HepG2 (cell line): ENCODE data around the gene DDX19B. TPM values are rescaled to one million over a fixed set of nuclear protein-coding genes. Genes with fewer than 3 reads are reported as not detected.

Experiments
- AHR ChIP-seq: IDR thresholded peaks from 2 replicates; pipeline ENCODE4 v1.6.1; 2018; ENCODE audit warnings: missing genetic modification reagents, missing compliant biosample characterization
- AKAP8 ChIP-seq: sonication (generic); formaldehyde crosslinking; IDR thresholded peaks from 2 replicates; pipeline ENCODE4 v1.5.1; 2020; ENCODE audit warnings: mild to moderate bottlenecking, missing genetic modification reagents
- FOXK2 ChIP-seq: fragments of 450-650 bp; IDR thresholded peaks from 2 replicates; pipeline ENCODE4 v1.6.1; 2016
- GTF3A ChIP-seq: sonication (generic); formaldehyde crosslinking; conservative IDR thresholded peaks from 2 replicates; pipeline ENCODE4 v1.4.0; 2020; ENCODE audit warnings: mild to moderate bottlenecking, missing genetic modification reagents
- HNRNPL ChIP-seq: fragments of 200-400 bp; formaldehyde crosslinking; IDR thresholded peaks from 2 replicates; pipeline ENCODE4 v1.6.1; 2017; ENCODE audit warnings: mild to moderate bottlenecking, low read depth, low read length
- HOMEZ ChIP-seq: IDR thresholded peaks from 2 replicates; pipeline ENCODE4 v1.6.1; 2016; ENCODE audit warnings: low read depth
- MXI1 ChIP-seq: IDR thresholded peaks from 3 replicates; pipeline ENCODE4 v1.6.1; 2012; ENCODE audit warnings: low read depth, low read length, inconsistent platforms, borderline replicate concordance
- NFIC ChIP-seq: IDR thresholded peaks from 2 replicates; pipeline ENCODE4 v1.6.1; 2012; ENCODE audit warnings: mild to moderate bottlenecking, low read length, inconsistent platforms
- NFKB2 ChIP-seq: sonication (generic); formaldehyde crosslinking; IDR thresholded peaks from 2 replicates; pipeline ENCODE4 v1.4.0; 2020; ENCODE audit warnings: missing genetic modification reagents, borderline replicate concordance
- REPIN1 ChIP-seq: sonication (generic); formaldehyde crosslinking; IDR thresholded peaks from 2 replicates; pipeline ENCODE4 v1.8.0; 2022; ENCODE audit warnings: missing genetic modification reagents, low read depth, mild to moderate bottlenecking, borderline replicate concordance
- SUZ12 ChIP-seq: fragments of 150-350 bp; IDR thresholded peaks from 2 replicates; pipeline ENCODE4 v1.6.1; 2014; ENCODE audit warnings: low read depth, low read length
- TSC22D2 ChIP-seq: sonication (generic); formaldehyde crosslinking; IDR thresholded peaks from 2 replicates; pipeline ENCODE4 v1.5.1; 2020; ENCODE audit warnings: missing genetic modification reagents, mild to moderate bottlenecking, borderline replicate concordance
- ZBTB39 ChIP-seq: sonication (generic); formaldehyde crosslinking; IDR thresholded peaks from 2 replicates; pipeline ENCODE4 v1.5.0; 2020; ENCODE audit warnings: missing genetic modification reagents
- ZNF20 ChIP-seq: sonication (generic); formaldehyde crosslinking; IDR thresholded peaks from 2 replicates; pipeline ENCODE4 v1.4.0; 2020; ENCODE audit warnings: mild to moderate bottlenecking, moderate library complexity, missing genetic modification reagents
- ZNF616 ChIP-seq: sonication (generic); formaldehyde crosslinking; IDR thresholded peaks from 2 replicates; pipeline ENCODE4 v1.5.0; 2020; ENCODE audit warnings: low read depth, mild to moderate bottlenecking, missing genetic modification reagents
- ZZZ3 ChIP-seq: sonication (generic); formaldehyde crosslinking; IDR thresholded peaks from 2 replicates; pipeline ENCODE4 v1.4.0; 2020; ENCODE audit warnings: missing genetic modification reagents, mild to moderate bottlenecking, borderline replicate concordance
- polyA plus RNA-seq, 8 experiments: library from polyadenylated mRNA; depleted of rRNA in 3 of 8; stranded (reverse) in 7 of 8; unstranded in 1 of 8; fragments of >200 nt; fragmentation: Illumina TruSeq in 4 of 8; extraction: Trizol in 4 of 8; gene quantifications; 2 replicates each; pipeline versions ENCODE4 v1.2.1 to v1.2.3, GENCODE V29; 2011 to 2016; ENCODE audit warnings: low read depth in 4 of 8, missing spikeins in 1 of 8, mixed read lengths in 1 of 8; ENCODE audit not compliant: insufficient read depth in 1 of 8
- total RNA-seq, 5 experiments: library from RNA; depleted of rRNA; stranded (reverse); fragments of >200 nt; fragmentation: Illumina TruSeq; extraction: Trizol; gene quantifications; 2 replicates each; pipeline ENCODE4 v1.2.3, GENCODE V29; 2016; ENCODE audit warnings: low read depth in 1 of 5
- TF ChIP-seq, protein P1 (sequence below): sonication (generic); formaldehyde crosslinking; IDR thresholded peaks from 2 replicates; pipeline ENCODE4 v1.8.1; 2022; ENCODE audit warnings: low read depth, mild to moderate bottlenecking, missing genetic modification reagents
- TF ChIP-seq, protein P2 (sequence below): sonication (generic); formaldehyde crosslinking; IDR thresholded peaks from 2 replicates; pipeline ENCODE4 v1.4.0; 2020; ENCODE audit warnings: missing genetic modification reagents
- TF ChIP-seq, protein P3 (sequence below): sonication (generic); formaldehyde crosslinking; IDR thresholded peaks from 2 replicates; pipeline ENCODE4 v1.8.1; 2023; ENCODE audit warnings: mild to moderate bottlenecking, missing genetic modification reagents

DDX19B gene
- total and polyA plus RNA-seq, 2 of the 13 experiments (the other 11 are each of a cell fraction or from before 2014, with no cell fraction given), result 36.2 to 40.0 TPM

DNA sequence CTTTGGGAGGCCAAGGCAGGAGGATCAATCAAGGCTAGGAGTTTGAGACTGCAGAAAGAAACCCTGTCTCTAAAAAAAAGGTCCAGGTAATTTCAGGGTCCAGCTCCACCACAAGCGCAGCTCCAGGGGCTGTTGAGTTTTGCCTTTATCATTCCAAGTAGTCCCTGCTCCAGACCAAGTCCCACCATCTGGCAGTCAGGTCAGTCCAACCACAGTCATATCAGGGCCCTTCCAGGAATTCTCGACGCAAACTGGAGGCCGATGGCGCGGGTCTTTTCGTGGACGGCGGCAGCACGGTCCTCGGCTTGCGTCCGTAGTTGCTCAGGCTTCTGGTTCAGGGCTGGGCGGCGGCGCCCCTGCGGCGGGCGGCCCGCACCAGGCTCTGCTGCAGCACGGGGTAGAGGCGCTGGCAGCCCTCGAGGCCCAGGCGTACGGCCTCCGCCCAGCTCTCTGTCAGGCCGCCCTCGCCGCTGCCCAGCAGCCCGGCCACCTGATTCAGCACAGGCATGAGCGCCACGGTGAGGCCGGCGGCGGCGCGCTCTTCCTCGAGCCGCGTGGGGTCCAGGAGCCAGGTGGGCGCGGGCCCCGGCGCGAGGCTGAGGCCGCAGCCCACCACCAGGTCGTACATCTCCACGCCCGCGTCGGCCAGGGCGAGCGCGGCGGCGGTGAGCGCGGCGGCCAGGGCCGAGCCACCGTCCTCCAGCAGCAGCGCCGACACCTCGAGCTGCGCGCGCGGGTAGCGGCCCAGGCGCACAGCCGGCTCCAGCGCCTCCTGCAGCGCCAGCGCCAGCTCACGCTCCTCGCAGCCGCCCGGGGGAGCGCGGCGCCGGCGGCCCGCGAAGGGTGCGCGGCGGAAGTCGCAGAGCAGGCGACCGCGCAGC, 48.0 kb upstream of the DDX19B start (continued):
- peak; percentile 74; the same call in 1 of the 2 replicates for TF ChIP-seq ZBTB39 (CRISPR knock-in tag)
- no peak for TF ChIP-seq TSC22D2 (CRISPR knock-in tag)
- TF ChIP-seq AKAP8 (CRISPR knock-in tag), result no peak
- no peak for TF ChIP-seq REPIN1 (CRISPR knock-in tag)
- TF ChIP-seq ZNF616 (CRISPR knock-in tag), result no peak
- TF ChIP-seq ZZZ3 (CRISPR knock-in tag), result 0 out of 2 replicates have a peak, but pooled peaks have one; percentile 85
- no peak for TF ChIP-seq HOMEZ (CRISPR knock-in tag)
- TF ChIP-seq, protein P1, sequence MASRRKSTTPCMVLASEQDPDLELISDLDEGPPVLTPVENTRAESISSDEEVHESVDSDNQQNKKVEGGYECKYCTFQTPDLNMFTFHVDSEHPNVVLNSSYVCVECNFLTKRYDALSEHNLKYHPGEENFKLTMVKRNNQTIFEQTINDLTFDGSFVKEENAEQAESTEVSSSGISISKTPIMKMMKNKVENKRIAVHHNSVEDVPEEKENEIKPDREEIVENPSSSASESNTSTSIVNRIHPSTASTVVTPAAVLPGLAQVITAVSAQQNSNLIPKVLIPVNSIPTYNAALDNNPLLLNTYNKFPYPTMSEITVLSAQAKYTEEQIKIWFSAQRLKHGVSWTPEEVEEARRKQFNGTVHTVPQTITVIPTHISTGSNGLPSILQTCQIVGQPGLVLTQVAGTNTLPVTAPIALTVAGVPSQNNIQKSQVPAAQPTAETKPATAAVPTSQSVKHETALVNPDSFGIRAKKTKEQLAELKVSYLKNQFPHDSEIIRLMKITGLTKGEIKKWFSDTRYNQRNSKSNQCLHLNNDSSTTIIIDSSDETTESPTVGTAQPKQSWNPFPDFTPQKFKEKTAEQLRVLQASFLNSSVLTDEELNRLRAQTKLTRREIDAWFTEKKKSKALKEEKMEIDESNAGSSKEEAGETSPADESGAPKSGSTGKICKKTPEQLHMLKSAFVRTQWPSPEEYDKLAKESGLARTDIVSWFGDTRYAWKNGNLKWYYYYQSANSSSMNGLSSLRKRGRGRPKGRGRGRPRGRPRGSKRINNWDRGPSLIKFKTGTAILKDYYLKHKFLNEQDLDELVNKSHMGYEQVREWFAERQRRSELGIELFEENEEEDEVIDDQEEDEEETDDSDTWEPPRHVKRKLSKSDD (CRISPR knock-in tag), result no peak
- peak; percentile 39; the same call in 1 of the 2 replicates for TF ChIP-seq NFKB2
- TF ChIP-seq HNRNPL, result 0 out of 2 replicates have a peak, but pooled peaks have one; percentile 25
- no peak for TF ChIP-seq FOXK2
- TF ChIP-seq, protein P2, sequence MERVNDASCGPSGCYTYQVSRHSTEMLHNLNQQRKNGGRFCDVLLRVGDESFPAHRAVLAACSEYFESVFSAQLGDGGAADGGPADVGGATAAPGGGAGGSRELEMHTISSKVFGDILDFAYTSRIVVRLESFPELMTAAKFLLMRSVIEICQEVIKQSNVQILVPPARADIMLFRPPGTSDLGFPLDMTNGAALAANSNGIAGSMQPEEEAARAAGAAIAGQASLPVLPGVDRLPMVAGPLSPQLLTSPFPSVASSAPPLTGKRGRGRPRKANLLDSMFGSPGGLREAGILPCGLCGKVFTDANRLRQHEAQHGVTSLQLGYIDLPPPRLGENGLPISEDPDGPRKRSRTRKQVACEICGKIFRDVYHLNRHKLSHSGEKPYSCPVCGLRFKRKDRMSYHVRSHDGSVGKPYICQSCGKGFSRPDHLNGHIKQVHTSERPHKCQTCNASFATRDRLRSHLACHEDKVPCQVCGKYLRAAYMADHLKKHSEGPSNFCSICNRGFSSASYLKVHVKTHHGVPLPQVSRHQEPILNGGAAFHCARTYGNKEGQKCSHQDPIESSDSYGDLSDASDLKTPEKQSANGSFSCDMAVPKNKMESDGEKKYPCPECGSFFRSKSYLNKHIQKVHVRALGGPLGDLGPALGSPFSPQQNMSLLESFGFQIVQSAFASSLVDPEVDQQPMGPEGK (CRISPR knock-in tag), result no peak
- no peak for TF ChIP-seq SUZ12
- no peak for TF ChIP-seq AHR (CRISPR knock-in tag)
- no peak; the same call in none of the 2 replicates for TF ChIP-seq GTF3A (CRISPR knock-in tag)
- TF ChIP-seq MXI1, result peak; percentile 74
- TF ChIP-seq, protein P3, sequence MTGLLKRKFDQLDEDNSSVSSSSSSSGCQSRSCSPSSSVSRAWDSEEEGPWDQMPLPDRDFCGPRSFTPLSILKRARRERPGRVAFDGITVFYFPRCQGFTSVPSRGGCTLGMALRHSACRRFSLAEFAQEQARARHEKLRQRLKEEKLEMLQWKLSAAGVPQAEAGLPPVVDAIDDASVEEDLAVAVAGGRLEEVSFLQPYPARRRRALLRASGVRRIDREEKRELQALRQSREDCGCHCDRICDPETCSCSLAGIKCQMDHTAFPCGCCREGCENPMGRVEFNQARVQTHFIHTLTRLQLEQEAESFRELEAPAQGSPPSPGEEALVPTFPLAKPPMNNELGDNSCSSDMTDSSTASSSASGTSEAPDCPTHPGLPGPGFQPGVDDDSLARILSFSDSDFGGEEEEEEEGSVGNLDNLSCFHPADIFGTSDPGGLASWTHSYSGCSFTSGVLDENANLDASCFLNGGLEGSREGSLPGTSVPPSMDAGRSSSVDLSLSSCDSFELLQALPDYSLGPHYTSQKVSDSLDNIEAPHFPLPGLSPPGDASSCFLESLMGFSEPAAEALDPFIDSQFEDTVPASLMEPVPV (CRISPR knock-in tag), result no peak
- no peak for TF ChIP-seq NFIC
- no peak for TF ChIP-seq ZNF20
